OCI-LY7 (cell line): Measurements from ENCODE around the gene YIPF2. TPM values are rescaled to one million over a fixed set of nuclear protein-coding genes. Genes with fewer than 3 reads are reported as not detected.
"Not testable (repeated sequence)": the region's sequence is repeated elsewhere in the genome, so short reads cannot be mapped to it uniquely, and the experiment has no call there.

Experiments used
- BruUV-seq: library from RNA; stranded (reverse); fragments of 400-500 nt; replicated peaks from 2 replicates; lab custom pipeline; 2021; lab: Mats Ljungman, UMichigan
- CTCF ChIA-PET: fragments of 300-600 bp; sonication (Branson Sonifier 250); formaldehyde crosslinking; loops from one replicate; lab custom pipeline; 2022; ENCODE audit warnings: antibody characterized with exemption; ENCODE audit not compliant: unreplicated experiment; lab: Charles Lee
- POLR2A ChIA-PET: fragments of 300-600 bp; sonication (Branson Sonifier 250); formaldehyde crosslinking; loops from one replicate; lab custom pipeline; 2022; ENCODE audit warnings: antibody characterized with exemption; lab: Charles Lee
- DNase-seq: peaks from one replicate; pipeline ENCODE4 v3.0.0-alpha.2; 2015; ENCODE audit warnings: low spot score
- H2AFZ ChIP-seq: fragments of 200-600 bp; sonication (generic), shearing (Covaris generic); 2 replicates; pipeline ENCODE4 v1.6.1; 2014; ENCODE audit warnings: mild to moderate bottlenecking, antibody characterized with exemption, low read length, moderate library complexity
- H3K27ac ChIP-seq: fragments of 200-600 bp; sonication (generic); 2 replicates; pipeline ENCODE4 v1.5.1; 2014; ENCODE audit warnings: mixed run types, low read depth, mild to moderate bottlenecking, moderate library complexity, low read length, inconsistent platforms; ENCODE audit not compliant: poor library complexity, severe bottlenecking
- H3K36me3 ChIP-seq: fragments of 200-600 bp; sonication (generic); 2 replicates; pipeline ENCODE4 v1.6.1; 2014; ENCODE audit warnings: mild to moderate bottlenecking, antibody characterized with exemption, low read length, moderate library complexity, mixed read lengths; ENCODE audit not compliant: insufficient read depth
- H3K4me1 ChIP-seq: fragments of 200-600 bp; sonication (generic); 2 replicates; pipeline ENCODE4 v1.5.1; 2014; ENCODE audit warnings: mild to moderate bottlenecking, low read length; ENCODE audit not compliant: insufficient read depth, poor library complexity, severe bottlenecking
- H3K4me2 ChIP-seq: fragments of 200-600 bp; sonication (generic); 2 replicates; pipeline ENCODE4 v1.6.1; 2014; ENCODE audit warnings: mild to moderate bottlenecking, low read length
- H3K4me3 ChIP-seq: fragments of 200-600 bp; sonication (generic); 2 replicates; pipeline ENCODE4 v1.5.1; 2014; ENCODE audit warnings: mild to moderate bottlenecking, low read depth, low read length; ENCODE audit not compliant: poor library complexity, severe bottlenecking
- H3K79me2 ChIP-seq: fragments of 200-600 bp; sonication (generic); 2 replicates; pipeline ENCODE4 v1.6.1; 2016; ENCODE audit warnings: low read depth, mild to moderate bottlenecking, low read length, moderate library complexity, mixed read lengths; ENCODE audit not compliant: insufficient read depth
- H3K9me2 ChIP-seq: fragments of 200-600 bp; sonication (generic); 2 replicates; pipeline ENCODE4 v1.6.1; 2016; ENCODE audit warnings: mild to moderate bottlenecking, low read length, mixed read lengths; ENCODE audit not compliant: insufficient read depth
- H3K9me3 ChIP-seq: fragments of 200-600 bp; sonication (generic); 2 replicates; pipeline ENCODE4 v1.6.1; 2014; ENCODE audit warnings: mild to moderate bottlenecking, mixed run types, low read length, mixed read lengths
- H4K20me1 ChIP-seq: fragments of 200-600 bp; sonication (generic); 2 replicates; pipeline ENCODE4 v1.6.1; 2014; ENCODE audit warnings: mild to moderate bottlenecking, antibody characterized with exemption, low read length, moderate library complexity, mixed read lengths; ENCODE audit not compliant: insufficient read depth
- EZH2phosphoT487 ChIP-seq: fragments of 200-600 bp; sonication (generic); IDR thresholded peaks from 2 replicates; pipeline ENCODE4 v1.6.1; 2018; ENCODE audit warnings: low read depth, borderline replicate concordance, mild to moderate bottlenecking, mixed run types, antibody characterized with exemption, low read length, moderate library complexity, mixed read lengths
- intact Hi-C: fragments of 100-400 bp; cut with micrococcal nuclease; formaldehyde crosslinking; loops from one replicate; pipeline ENCODE4 v1.10.0; 2022; ENCODE audit not compliant: unreplicated experiment
- total RNA-seq, 2 experiments: library from RNA; depleted of rRNA in 1 of 2; stranded (reverse); fragments of >200 nt in 1 of 2; shearing (Covaris generic) in 1 of 2; gene quantifications; 2 replicates each; pipeline ENCODE4 v1.2.3, GENCODE V29; 2014 to 2022
- TF ChIP-seq, protein P1 (sequence below): fragments of 200-600 bp; sonication (generic); conservative IDR thresholded peaks from 2 replicates; pipeline ENCODE4 v1.5.1; 2014; ENCODE audit warnings: mild to moderate bottlenecking, antibody characterized with exemption, low read length, moderate library complexity, mixed read lengths

The YIPF2 gene
- total RNA-seq, 2 experiments from 2014 or later: 26.7 to 27.5 TPM

DNA sequence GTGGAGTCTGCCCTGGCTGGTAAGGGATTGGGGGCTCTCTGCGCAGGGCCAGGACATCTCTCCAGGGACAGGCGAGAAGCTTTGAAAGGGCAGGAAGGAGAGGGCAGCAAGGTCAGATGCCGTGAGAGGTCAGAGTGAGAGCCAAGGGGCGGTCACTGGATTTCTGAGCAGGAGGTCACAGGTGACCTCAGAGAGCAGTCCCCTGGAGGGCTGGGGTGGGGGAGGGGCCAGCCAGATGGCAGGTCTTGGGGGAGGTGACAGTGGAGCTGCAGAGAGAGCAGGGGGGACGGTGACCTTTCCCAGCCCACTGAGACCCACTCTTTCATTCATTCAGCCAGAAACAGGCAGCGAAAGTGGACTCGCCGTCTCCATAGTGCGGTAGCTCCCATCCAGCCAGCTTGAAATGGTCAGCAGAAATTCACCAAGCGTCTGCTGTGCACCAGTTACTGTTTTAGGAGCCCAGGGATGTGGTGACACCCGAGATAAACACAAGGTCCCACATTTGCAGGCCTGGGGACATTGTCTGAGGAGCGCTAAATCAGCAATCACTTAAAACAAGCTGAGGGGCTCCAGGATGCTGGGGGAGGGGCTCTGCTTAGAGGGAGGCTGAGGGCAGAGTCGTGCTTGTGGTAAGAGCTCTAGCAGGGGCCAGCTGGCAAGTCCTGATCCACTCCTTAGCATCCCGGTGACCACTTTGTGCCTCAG, 46.9 kb downstream of the YIPF2 start:
- Histone ChIP-seq H3K4me1 (peaks cover 52% of the 10 kb centered on the region), H4K20me1 (no peaks in the 10 kb centered on the region), H3K9me2 (no peaks in the 10 kb centered on the region), H3K36me3 (peaks cover 35% of the 10 kb centered on the region), H3K4me3 (no peak overlapping the region), H3K79me2 (peaks cover 91% of the 10 kb centered on the region), H3K9me3 (no peaks in the 10 kb centered on the region), H3K27ac (no peak overlapping the region), H2AFZ (no peak overlapping the region), H3K4me2 (no peak overlapping the region)
- ChIA-PET CTCF (interaction anchor here (0.5 kb wide), 1 partner anchor 60 kb away, joined by 3 read pairs; no protein-coding TSS in a partner anchor), POLR2A (no interaction called here)
- no peak for TF ChIP-seq EZH2phosphoT487
- TF ChIP-seq, protein P1, sequence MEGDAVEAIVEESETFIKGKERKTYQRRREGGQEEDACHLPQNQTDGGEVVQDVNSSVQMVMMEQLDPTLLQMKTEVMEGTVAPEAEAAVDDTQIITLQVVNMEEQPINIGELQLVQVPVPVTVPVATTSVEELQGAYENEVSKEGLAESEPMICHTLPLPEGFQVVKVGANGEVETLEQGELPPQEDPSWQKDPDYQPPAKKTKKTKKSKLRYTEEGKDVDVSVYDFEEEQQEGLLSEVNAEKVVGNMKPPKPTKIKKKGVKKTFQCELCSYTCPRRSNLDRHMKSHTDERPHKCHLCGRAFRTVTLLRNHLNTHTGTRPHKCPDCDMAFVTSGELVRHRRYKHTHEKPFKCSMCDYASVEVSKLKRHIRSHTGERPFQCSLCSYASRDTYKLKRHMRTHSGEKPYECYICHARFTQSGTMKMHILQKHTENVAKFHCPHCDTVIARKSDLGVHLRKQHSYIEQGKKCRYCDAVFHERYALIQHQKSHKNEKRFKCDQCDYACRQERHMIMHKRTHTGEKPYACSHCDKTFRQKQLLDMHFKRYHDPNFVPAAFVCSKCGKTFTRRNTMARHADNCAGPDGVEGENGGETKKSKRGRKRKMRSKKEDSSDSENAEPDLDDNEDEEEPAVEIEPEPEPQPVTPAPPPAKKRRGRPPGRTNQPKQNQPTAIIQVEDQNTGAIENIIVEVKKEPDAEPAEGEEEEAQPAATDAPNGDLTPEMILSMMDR: no peak
- intact Hi-C loops: no loop called here
- no TSS peak for BruUV-seq
- no peak for DNase-seq

DNA sequence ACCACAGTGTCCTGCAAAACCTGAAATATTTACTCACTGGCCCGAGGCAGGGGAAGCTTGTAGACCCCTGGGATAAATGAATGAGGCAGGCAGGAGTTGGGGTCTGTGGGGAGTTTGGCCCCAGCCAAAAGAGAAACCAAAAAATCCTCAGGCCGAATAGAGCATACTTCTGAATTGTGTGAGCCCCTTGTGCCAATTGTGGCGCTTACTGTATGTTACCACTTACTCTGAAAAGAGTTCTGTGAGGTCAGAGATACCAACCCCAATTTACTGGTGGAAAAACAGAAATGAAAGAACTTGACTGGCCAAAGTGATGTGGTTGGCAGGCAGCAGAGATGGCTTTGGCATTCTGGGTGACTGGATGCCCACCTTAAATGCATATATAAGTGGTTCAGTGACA, 50.2 kb downstream of the YIPF2 start:
- Histone ChIP-seq H3K4me1 (peaks cover 62% of the 10 kb centered on the region), H3K4me3 (peak overlapping the region; percentile 66), H3K27ac (peak overlapping the region; percentile 90), H4K20me1 (no peaks in the 10 kb centered on the region), H3K9me2 (no peaks in the 10 kb centered on the region), H3K36me3 (peaks cover 45% of the 10 kb centered on the region), H3K9me3 (no peaks in the 10 kb centered on the region), H2AFZ (no peak overlapping the region; the same call in 1 of the 2 replicates), H3K4me2 (peak overlapping the region; percentile 86), H3K79me2 (peaks cover 100% of the 10 kb centered on the region)
- intact Hi-C loops: loop anchor here (10.0 kb wide), 1 partner anchor 313 kb away; the partner anchor contains the start of genes CDKN2D and KRI1
- CTCF ChIA-PET: no interaction called here
- no peak for TF ChIP-seq EZH2phosphoT487
- TF ChIP-seq, protein P1: no peak
- BruUV-seq: TSS peak; percentile 82
- peak; percentile 50 for DNase-seq
- POLR2A ChIA-PET: interaction anchor here (0.8 to 3.1 kb wide), 3 partner anchors 10 to 93 kb away, joined by 3 to 19 read pairs (median 3); partner anchors contain the start of gene TMED1

DNA sequence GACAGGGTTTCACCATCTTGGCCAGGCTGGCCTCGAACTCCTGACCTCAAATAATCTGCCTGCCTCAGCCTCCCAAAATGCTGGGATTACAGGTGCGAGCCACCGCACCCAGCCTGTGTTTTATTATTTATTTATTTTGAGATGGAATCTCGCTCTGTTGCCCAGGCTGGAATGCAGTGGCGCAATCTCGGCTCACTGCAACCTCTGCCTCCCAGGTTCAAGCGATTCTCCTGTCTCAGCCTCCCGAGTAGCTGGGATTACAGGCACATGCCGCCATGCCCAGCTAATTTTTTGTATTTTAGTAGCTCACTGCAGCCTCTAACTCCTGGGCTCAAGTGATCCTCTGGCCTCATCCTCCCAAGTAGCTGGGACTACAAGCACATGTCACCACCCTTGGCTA, 50.8 kb downstream of the YIPF2 start:
- H4K20me1 ChIP-seq, CTCF ChIA-PET, H3K9me3 ChIP-seq, BruUV-seq, DNase-seq, H2AFZ ChIP-seq, H3K9me2 ChIP-seq: not testable (repeated sequence)
- H3K79me2 ChIP-seq: peaks cover 100% of the 10 kb centered on the region
- peak overlapping the region; percentile 66 for H3K4me3 ChIP-seq
- H3K27ac ChIP-seq: peak overlapping the region; percentile 90
- intact Hi-C loops: loop anchor here (10.0 kb wide), 1 partner anchor 313 kb away; the partner anchor contains the start of genes CDKN2D and KRI1
- peak overlapping the region; percentile 86 for H3K4me2 ChIP-seq
- POLR2A ChIA-PET: interaction anchor here (0.8 to 3.1 kb wide), 4 partner anchors 10 to 94 kb away, joined by 3 to 19 read pairs (median 4); partner anchors contain the start of gene TMED1
- H3K36me3 ChIP-seq: peaks cover 39% of the 10 kb centered on the region
- peaks cover 68% of the 10 kb centered on the region for H3K4me1 ChIP-seq
